Endodermal cell (in vitro differentiated cells): ENCODE data around the gene COL5A1. TPM values are rescaled to one million over a fixed set of nuclear protein-coding genes. Genes with fewer than 3 reads are reported as not detected.
A peak's percentile ranks its signal among the peaks of the same experiment; 100 is the strongest.

Source experiments
- DNase-seq: peaks from one replicate; pipeline ENCODE4 v3.0.0-alpha.2; 2017
- H3K27ac ChIP-seq: 2 replicates; pipeline ENCODE4 v1.5.1; 2013; ENCODE audit warnings: mild to moderate bottlenecking, low read depth, low read length, moderate library complexity
- H3K27me3 ChIP-seq: 2 replicates; pipeline ENCODE4 v1.6.1; 2013; ENCODE audit warnings: mild to moderate bottlenecking, low read length, moderate library complexity; ENCODE audit not compliant: insufficient read depth, control insufficient read depth, poor library complexity, severe bottlenecking
- H3K36me3 ChIP-seq: 2 replicates; pipeline ENCODE4 v1.7.0; 2013; ENCODE audit warnings: mild to moderate bottlenecking, low read length, moderate library complexity; ENCODE audit not compliant: control insufficient read depth, insufficient read depth
- H3K4me1 ChIP-seq: one replicate; pipeline ENCODE4 v1.7.0; 2013; ENCODE audit warnings: low read length; ENCODE audit not compliant: control insufficient read depth, insufficient read depth
- H3K4me3 ChIP-seq: 2 replicates; pipeline ENCODE4 v1.5.1; 2013; ENCODE audit warnings: mild to moderate bottlenecking, low read length, moderate library complexity
- H3K9ac ChIP-seq: 2 replicates; pipeline ENCODE4 v1.6.1; 2013; ENCODE audit warnings: mild to moderate bottlenecking, low read length, moderate library complexity; ENCODE audit not compliant: poor library complexity, severe bottlenecking; ENCODE audit errors: extremely low read depth
- H3K9me3 ChIP-seq: 2 replicates; pipeline ENCODE4 v1.6.1; 2013; ENCODE audit warnings: mild to moderate bottlenecking, low read length, moderate library complexity; ENCODE audit not compliant: control insufficient read depth
- H3K27ac Mint-ChIP-seq: 2 replicates; pipeline ENCODE4 v1.8.0; 2020; ENCODE audit warnings: mixed read lengths
- H3K27me3 Mint-ChIP-seq: 2 replicates; pipeline ENCODE4 v1.8.0; 2021; ENCODE audit warnings: mild to moderate bottlenecking, mixed read lengths; ENCODE audit not compliant: insufficient read depth
- H3K36me3 Mint-ChIP-seq: 2 replicates; pipeline ENCODE4 v1.8.0; 2020; ENCODE audit warnings: low read depth, mixed read lengths
- H3K4me1 Mint-ChIP-seq: 2 replicates; pipeline ENCODE4 v1.8.0; 2020; ENCODE audit warnings: mixed read lengths
- H3K4me3 Mint-ChIP-seq: 2 replicates; pipeline ENCODE4 v1.8.0; 2020; ENCODE audit warnings: mild to moderate bottlenecking, moderate library complexity, mixed read lengths
- H3K9me3 Mint-ChIP-seq: 2 replicates; pipeline ENCODE4 v1.8.0; 2020; ENCODE audit warnings: mild to moderate bottlenecking, mixed read lengths
- WGBS, 2 experiments: methylation state at CpG; one replicate each; pipeline versions ENCODE4 v1.1.5 to v1.1.7; 2013; ENCODE audit warnings: missing lambda C conversion rate in 2 of 2, mixed read lengths in 1 of 2; ENCODE audit not compliant: insufficient coverage in 1 of 2, insufficient read length in 1 of 2; 5-methylcytosine and 5-hydroxymethylcytosine counted together
- total RNA-seq, 2 donors: library from RNA; stranded (reverse); fragmentation: NEBNext Ultra II Directional in 1 of 2; extraction: Animal tissue kit (Norgen Biotek cat#: 25700) in 1 of 2; gene quantifications; 2 replicates in 1 of 2; 3 replicates in 1 of 2; pipeline ENCODE4 v1.2.1, GENCODE V29; 2021
- TF ChIP-seq, protein P1 (sequence below): fragments of 200-600 bp; sonication (generic); conservative IDR thresholded peaks from 2 replicates; pipeline ENCODE4 v1.5.0; 2021; ENCODE audit warnings: antibody characterized with exemption, mild to moderate bottlenecking

COL5A1 gene
- total RNA-seq, 2 donors from 2014 or later, result 65.3 to 76.6 TPM

DNA sequence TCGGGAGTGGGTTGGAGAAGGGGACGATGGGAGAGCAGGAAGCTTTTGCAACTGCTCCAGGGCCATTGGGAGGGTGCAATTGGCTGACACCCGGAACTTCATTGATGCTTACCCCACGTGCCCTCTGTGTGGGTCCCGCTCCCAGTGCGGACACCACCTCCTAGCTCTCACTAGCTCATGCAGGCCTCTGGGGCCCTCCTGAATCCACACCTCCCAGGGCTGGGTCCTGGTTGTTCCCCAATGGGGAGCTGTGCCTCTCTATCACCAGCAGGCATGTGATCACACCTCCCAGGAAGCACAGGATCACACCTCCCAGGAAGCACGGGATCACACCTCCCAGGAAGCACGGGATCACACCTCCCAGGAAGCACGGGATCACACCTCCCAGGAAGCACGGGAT is 206.9 kb downstream of the COL5A1 start:
- no peaks in the 10 kb centered on the region for H3K27me3 Mint-ChIP-seq
- Histone ChIP-seq H3K36me3 (no peaks in the 10 kb centered on the region), H3K27ac (no peak overlapping the region), H3K9me3 (peaks cover 31% of the 10 kb centered on the region), H3K27me3 (no peaks in the 10 kb centered on the region), H3K4me3 (no peak overlapping the region), H3K9ac (no peak overlapping the region), H3K4me1 (no peaks in the 10 kb centered on the region)
- no peaks in the 10 kb centered on the region for H3K4me1 Mint-ChIP-seq
- no peak for DNase-seq
- TF ChIP-seq, protein P1, sequence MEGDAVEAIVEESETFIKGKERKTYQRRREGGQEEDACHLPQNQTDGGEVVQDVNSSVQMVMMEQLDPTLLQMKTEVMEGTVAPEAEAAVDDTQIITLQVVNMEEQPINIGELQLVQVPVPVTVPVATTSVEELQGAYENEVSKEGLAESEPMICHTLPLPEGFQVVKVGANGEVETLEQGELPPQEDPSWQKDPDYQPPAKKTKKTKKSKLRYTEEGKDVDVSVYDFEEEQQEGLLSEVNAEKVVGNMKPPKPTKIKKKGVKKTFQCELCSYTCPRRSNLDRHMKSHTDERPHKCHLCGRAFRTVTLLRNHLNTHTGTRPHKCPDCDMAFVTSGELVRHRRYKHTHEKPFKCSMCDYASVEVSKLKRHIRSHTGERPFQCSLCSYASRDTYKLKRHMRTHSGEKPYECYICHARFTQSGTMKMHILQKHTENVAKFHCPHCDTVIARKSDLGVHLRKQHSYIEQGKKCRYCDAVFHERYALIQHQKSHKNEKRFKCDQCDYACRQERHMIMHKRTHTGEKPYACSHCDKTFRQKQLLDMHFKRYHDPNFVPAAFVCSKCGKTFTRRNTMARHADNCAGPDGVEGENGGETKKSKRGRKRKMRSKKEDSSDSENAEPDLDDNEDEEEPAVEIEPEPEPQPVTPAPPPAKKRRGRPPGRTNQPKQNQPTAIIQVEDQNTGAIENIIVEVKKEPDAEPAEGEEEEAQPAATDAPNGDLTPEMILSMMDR, result no peak
- peaks cover 5% of the 10 kb centered on the region for H3K36me3 Mint-ChIP-seq
- WGBS, 2 experiments, result 96 to 98% methylated on average over 6 to 8 of the region's 10 CpGs
- no peak overlapping the region for H3K4me3 Mint-ChIP-seq
- H3K27ac Mint-ChIP-seq, result no peak overlapping the region
- no peaks in the 10 kb centered on the region for H3K9me3 Mint-ChIP-seq

DNA sequence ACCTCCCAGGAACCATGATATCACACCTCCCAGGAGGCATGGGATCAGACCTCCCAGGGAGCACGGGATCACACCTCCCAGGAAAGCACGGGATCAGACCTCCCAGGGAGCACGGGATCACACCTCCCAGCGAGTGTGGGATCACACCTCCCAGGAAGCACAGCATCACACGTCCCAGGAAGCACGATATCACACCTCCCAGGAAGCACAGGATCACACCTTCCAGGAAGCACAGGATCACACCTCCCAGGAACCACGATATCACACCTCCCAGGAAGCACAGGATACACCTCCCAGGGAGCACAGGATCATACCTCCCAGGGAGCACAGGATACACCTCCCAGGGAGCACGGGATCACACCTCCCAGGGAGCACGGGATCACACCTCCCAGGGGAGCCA is 209.0 kb downstream of the COL5A1 start:
- TF ChIP-seq, protein P1, result no peak
- no peak overlapping the region for H3K9ac ChIP-seq
- H3K36me3 ChIP-seq, result no peaks in the 10 kb centered on the region
- H3K4me1 ChIP-seq, result no peaks in the 10 kb centered on the region
- DNase-seq, result no peak
- H3K4me1 Mint-ChIP-seq, result no peaks in the 10 kb centered on the region
- H3K9me3 Mint-ChIP-seq, result no peaks in the 10 kb centered on the region
- no peak overlapping the region for H3K4me3 Mint-ChIP-seq
- 82 to 90% methylated on average over 2 to 9 of the region's 9 CpGs for WGBS, 2 experiments
- no peaks in the 10 kb centered on the region for H3K36me3 Mint-ChIP-seq
- H3K27me3 ChIP-seq, result no peaks in the 10 kb centered on the region
- H3K27ac ChIP-seq, result no peak overlapping the region
- H3K27ac Mint-ChIP-seq, result no peak overlapping the region
- H3K27me3 Mint-ChIP-seq, result no peaks in the 10 kb centered on the region
- peaks cover 31% of the 10 kb centered on the region for H3K9me3 ChIP-seq
- no peak overlapping the region for H3K4me3 ChIP-seq

- no peak overlapping the region for H3K4me3 Mint-ChIP-seq
- peak; percentile 31 for DNase-seq
- WGBS, 2 experiments, result 92 to 94% methylated on average over 11 to 12 of the region's 12 CpGs
- Histone ChIP-seq H3K9ac (no peak overlapping the region), H3K9me3 (peaks cover 31% of the 10 kb centered on the region), H3K27ac (no peak overlapping the region), H3K36me3 (no peaks in the 10 kb centered on the region), H3K27me3 (no peaks in the 10 kb centered on the region), H3K4me3 (no peak overlapping the region), H3K4me1 (no peaks in the 10 kb centered on the region)
- H3K27me3 Mint-ChIP-seq, result no peaks in the 10 kb centered on the region
- H3K9me3 Mint-ChIP-seq, result no peaks in the 10 kb centered on the region
- H3K4me1 Mint-ChIP-seq, result no peaks in the 10 kb centered on the region
- H3K36me3 Mint-ChIP-seq, result no peaks in the 10 kb centered on the region
- TF ChIP-seq, protein P1, result no peak
- H3K27ac Mint-ChIP-seq, result no peak overlapping the region
These were observed 209.4 kb downstream of the COL5A1 start for GRCh38 chr9:134851020-134851419.
